HG02588 (cell line): Measurements from ENCODE around the gene EDA2R.

Experiments
- ATAC-seq: cut with Tn5 transposase; IDR thresholded peaks from one replicate; pipeline ENCODE4 v1.9.1; 2021; ENCODE audit warnings: mild to moderate bottlenecking, moderate library complexity; ENCODE audit not compliant: unreplicated experiment

Gene EDA2R

GRCh38 chrX:66547847-66548369 lies 91.0 kb downstream of the EDA2R start:
- no peak for ATAC-seq
